HEK293 (cell line): ENCODE measurements around the gene NFIX.
A peak's percentile ranks its signal among the peaks of the same experiment; 100 is the strongest.

Experiments
- CTCF ChIA-PET: fragments of 350-600 bp; formaldehyde crosslinking; extraction: SDS; loops from one replicate; lab custom pipeline; 2021; ENCODE audit warnings: antibody characterized with exemption; lab: Yijun Ruan, JAX
- POLR2A ChIA-PET: fragments of 300-600 bp; formaldehyde crosslinking; extraction: SDS; loops from one replicate; lab custom pipeline; 2020; ENCODE audit warnings: antibody characterized with exemption, inconsistent platforms; lab: Yijun Ruan, JAX
- H3K27ac ChIP-seq: fragments of 200-500 bp; sonication (Bioruptor generic); 2 replicates; pipeline ENCODE4 v1.5.1; 2014; ENCODE audit warnings: low read depth, low read length, control low read depth, inconsistent platforms; ENCODE audit errors: extremely low read depth
- H3K36me3 ChIP-seq, 2 experiments: fragments of 200-500 bp in 1 of 2; sonication (Bioruptor generic) in 1 of 2; 1 replicate in 1 of 2; 2 replicates in 1 of 2; pipeline ENCODE4 v1.5.1; 2014 to 2017; ENCODE audit warnings: inconsistent platforms in 2 of 2, low read length in 2 of 2; ENCODE audit not compliant: control insufficient read depth in 2 of 2, insufficient read depth in 1 of 2
- H3K4me1 ChIP-seq: fragments of 200-500 bp; sonication (Bioruptor generic); 2 replicates; pipeline ENCODE4 v1.5.1; 2014; ENCODE audit warnings: mild to moderate bottlenecking, low read length, inconsistent platforms; ENCODE audit not compliant: control insufficient read depth, insufficient read depth
- H3K4me3 ChIP-seq: 2 replicates; pipeline ENCODE4 v1.5.1; 2011; ENCODE audit warnings: low read depth, mild to moderate bottlenecking, control low read depth, low read length, moderate library complexity
- H3K9me3 ChIP-seq: fragments of 200-500 bp; sonication (Bioruptor generic); 2 replicates; pipeline ENCODE4 v1.5.1; 2014; ENCODE audit warnings: low read depth, low read length, inconsistent platforms; ENCODE audit not compliant: control insufficient read depth, insufficient read depth
- GLIS2 ChIP-seq: fragments of 450-650 bp; formaldehyde crosslinking; IDR thresholded peaks from 2 replicates; pipeline ENCODE4 v1.5.1; 2016; ENCODE audit warnings: missing biosample characterization, missing genetic modification characterization
- IKZF3 ChIP-seq: fragments of 450-650 bp; IDR thresholded peaks from 2 replicates; pipeline ENCODE4 v1.5.0; 2018; ENCODE audit warnings: missing biosample characterization, mild to moderate bottlenecking, missing genetic modification characterization, moderate library complexity
- KLF1 ChIP-seq: fragments of 450-650 bp; formaldehyde crosslinking; IDR thresholded peaks from 2 replicates; pipeline ENCODE4 v1.5.1; 2016; ENCODE audit warnings: missing biosample characterization, missing genetic modification characterization
- ZBTB48 ChIP-seq: fragments of 450-650 bp; formaldehyde crosslinking; IDR thresholded peaks from 2 replicates; pipeline ENCODE4 v1.5.1; 2016; ENCODE audit warnings: missing biosample characterization, missing genetic modification characterization
- ZIC2 ChIP-seq: fragments of 450-650 bp; formaldehyde crosslinking; IDR thresholded peaks from 2 replicates; pipeline ENCODE4 v1.5.1; 2016; ENCODE audit warnings: missing biosample characterization, missing genetic modification characterization
- ZNF146 ChIP-seq: fragments of 450-650 bp; formaldehyde crosslinking; IDR thresholded peaks from 2 replicates; pipeline ENCODE4 v1.5.1; 2016; ENCODE audit warnings: missing biosample characterization, missing genetic modification characterization
- ZNF324 ChIP-seq: fragments of 450-650 bp; formaldehyde crosslinking; IDR thresholded peaks from 2 replicates; pipeline ENCODE4 v1.5.1; 2016; ENCODE audit warnings: missing biosample characterization, missing genetic modification characterization
- ZNF335 ChIP-seq: fragments of 450-650 bp; formaldehyde crosslinking; conservative IDR thresholded peaks from 2 replicates; pipeline ENCODE4 v1.5.1; 2016; ENCODE audit warnings: missing biosample characterization, missing genetic modification characterization
- ZNF341 ChIP-seq: fragments of 450-650 bp; formaldehyde crosslinking; IDR thresholded peaks from 2 replicates; pipeline ENCODE4; 2016; ENCODE audit warnings: low read depth, missing biosample characterization, missing genetic modification characterization
- ZNF394 ChIP-seq: fragments of 450-650 bp; formaldehyde crosslinking; IDR thresholded peaks from 2 replicates; pipeline ENCODE4 v1.5.1; 2016; ENCODE audit warnings: missing biosample characterization, missing genetic modification characterization, mild to moderate bottlenecking, moderate library complexity, borderline replicate concordance
- ZNF426 ChIP-seq: fragments of 450-650 bp; formaldehyde crosslinking; IDR thresholded peaks from 2 replicates; pipeline ENCODE4 v1.5.1; 2017; ENCODE audit warnings: missing biosample characterization, missing genetic modification characterization, mild to moderate bottlenecking, inconsistent platforms, moderate library complexity
- ZNF529 ChIP-seq: fragments of 450-650 bp; formaldehyde crosslinking; IDR thresholded peaks from 2 replicates; pipeline ENCODE4 v1.5.1; 2017; ENCODE audit warnings: missing genetic modification characterization, missing biosample characterization; ENCODE audit not compliant: insufficient replicate concordance
- ZSCAN23 ChIP-seq: fragments of 450-650 bp; formaldehyde crosslinking; IDR thresholded peaks from 2 replicates; pipeline ENCODE4 v1.5.1; 2016; ENCODE audit warnings: missing biosample characterization, missing genetic modification characterization
- TF ChIP-seq, protein P1 (sequence below): fragments of 450-650 bp; formaldehyde crosslinking; IDR thresholded peaks from 2 replicates; pipeline ENCODE4 v1.5.1; 2017; ENCODE audit warnings: missing biosample characterization, missing genetic modification characterization
- TF ChIP-seq, protein P2 (sequence below): fragments of 450-650 bp; IDR thresholded peaks from 2 replicates; pipeline ENCODE4 v1.5.1; 2018; ENCODE audit warnings: missing biosample characterization, missing genetic modification characterization
- TF ChIP-seq, protein P3 (sequence below): fragments of 450-650 bp; formaldehyde crosslinking; IDR thresholded peaks from 2 replicates; pipeline ENCODE4 v1.5.1; 2016; ENCODE audit warnings: missing biosample characterization, missing genetic modification characterization

The NFIX gene

DNA sequence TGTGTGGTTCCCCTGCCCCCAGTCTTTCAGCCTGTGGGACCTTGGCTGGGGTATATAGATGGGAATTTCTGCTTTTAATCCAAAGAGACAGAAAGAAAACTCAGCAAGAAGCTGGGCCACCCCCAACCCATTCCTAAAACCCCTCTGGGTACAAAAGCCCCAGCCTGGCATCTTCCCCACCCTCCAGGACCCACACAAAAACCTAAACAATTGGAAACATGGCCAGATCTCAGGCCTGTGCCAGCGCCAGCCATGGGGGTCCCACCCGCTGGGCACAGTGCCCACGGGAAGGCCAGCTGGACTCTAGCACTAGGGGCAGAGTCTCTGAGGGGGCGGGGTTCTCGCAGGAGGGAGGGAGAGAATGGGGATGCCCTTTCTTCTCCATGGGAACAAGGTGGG lies 98.8 kb downstream of the NFIX start:
- POLR2A ChIA-PET = interaction anchor here (0.7 to 1.5 kb wide), 5 partner anchors 40 to 148 kb away, joined by 3 to 7 read pairs (median 3); partner anchors contain the start of gene RAD23A
- CTCF ChIA-PET = interaction anchor here (0.6 to 7.7 kb wide), 38 partner anchors 8 to 415 kb away, joined by 3 to 274 read pairs (median 5); no protein-coding TSS in a partner anchor
- no peak overlapping the region for H3K27ac ChIP-seq
- H3K4me3 ChIP-seq = no peak overlapping the region
- TF ChIP-seq, protein P1, sequence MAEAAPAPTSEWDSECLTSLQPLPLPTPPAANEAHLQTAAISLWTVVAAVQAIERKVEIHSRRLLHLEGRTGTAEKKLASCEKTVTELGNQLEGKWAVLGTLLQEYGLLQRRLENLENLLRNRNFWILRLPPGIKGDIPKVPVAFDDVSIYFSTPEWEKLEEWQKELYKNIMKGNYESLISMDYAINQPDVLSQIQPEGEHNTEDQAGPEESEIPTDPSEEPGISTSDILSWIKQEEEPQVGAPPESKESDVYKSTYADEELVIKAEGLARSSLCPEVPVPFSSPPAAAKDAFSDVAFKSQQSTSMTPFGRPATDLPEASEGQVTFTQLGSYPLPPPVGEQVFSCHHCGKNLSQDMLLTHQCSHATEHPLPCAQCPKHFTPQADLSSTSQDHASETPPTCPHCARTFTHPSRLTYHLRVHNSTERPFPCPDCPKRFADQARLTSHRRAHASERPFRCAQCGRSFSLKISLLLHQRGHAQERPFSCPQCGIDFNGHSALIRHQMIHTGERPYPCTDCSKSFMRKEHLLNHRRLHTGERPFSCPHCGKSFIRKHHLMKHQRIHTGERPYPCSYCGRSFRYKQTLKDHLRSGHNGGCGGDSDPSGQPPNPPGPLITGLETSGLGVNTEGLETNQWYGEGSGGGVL (tag by site-specific recombination) = no peak
- TF ChIP-seq, protein P2, sequence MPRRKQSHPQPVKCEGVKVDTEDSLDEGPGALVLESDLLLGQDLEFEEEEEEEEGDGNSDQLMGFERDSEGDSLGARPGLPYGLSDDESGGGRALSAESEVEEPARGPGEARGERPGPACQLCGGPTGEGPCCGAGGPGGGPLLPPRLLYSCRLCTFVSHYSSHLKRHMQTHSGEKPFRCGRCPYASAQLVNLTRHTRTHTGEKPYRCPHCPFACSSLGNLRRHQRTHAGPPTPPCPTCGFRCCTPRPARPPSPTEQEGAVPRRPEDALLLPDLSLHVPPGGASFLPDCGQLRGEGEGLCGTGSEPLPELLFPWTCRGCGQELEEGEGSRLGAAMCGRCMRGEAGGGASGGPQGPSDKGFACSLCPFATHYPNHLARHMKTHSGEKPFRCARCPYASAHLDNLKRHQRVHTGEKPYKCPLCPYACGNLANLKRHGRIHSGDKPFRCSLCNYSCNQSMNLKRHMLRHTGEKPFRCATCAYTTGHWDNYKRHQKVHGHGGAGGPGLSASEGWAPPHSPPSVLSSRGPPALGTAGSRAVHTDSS (tag by site-specific recombination) = 0 out of 2 replicates have a peak, but pooled peaks have one; percentile 30
- TF ChIP-seq ZNF146 (tag by site-specific recombination) = no peak
- TF ChIP-seq ZNF324 (tag by site-specific recombination) = peak; percentile 5; the same call in 1 of the 2 replicates
- no peak for TF ChIP-seq ZNF529
- H3K4me1 ChIP-seq = no peaks in the 10 kb centered on the region
- no peaks in the 10 kb centered on the region for H3K9me3 ChIP-seq
- peaks cover 0 to 2% of the 10 kb centered on the region in 2 experiments; a peak in 1 of 3 replicates for H3K36me3 ChIP-seq

DNA sequence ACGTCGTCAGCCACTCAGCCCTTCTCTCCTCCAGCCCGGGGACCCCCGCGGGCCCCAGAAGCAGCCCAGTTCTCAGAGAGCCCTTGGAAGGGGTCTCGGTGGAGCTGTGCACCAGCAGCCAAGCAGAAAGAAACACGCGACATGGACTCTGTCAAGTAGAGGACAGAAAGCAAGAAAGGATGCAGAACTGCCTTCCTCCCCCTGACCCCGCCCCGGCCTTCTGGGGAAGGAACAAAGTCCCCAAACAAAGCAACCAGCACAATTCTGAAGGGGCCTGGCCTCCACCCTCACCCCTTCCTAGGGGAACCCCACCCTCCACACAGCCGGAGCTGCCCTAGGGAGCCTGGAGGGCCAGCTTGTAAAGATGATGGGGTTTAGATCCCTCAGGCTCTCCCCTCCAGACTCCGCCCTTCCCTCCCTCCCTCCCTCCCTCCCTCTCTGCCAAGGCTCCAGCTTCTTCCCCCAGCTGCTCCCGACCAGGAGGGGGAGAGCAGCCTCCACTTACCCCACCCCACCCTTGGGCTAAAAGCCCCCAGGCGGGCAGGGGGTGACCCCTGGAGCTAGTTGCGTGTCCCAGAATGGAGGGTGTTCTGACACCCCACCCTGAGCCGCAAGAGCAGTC lies 99.6 kb downstream of the NFIX start:
- H3K27ac ChIP-seq = no peak overlapping the region
- no peak overlapping the region for H3K4me3 ChIP-seq
- CTCF ChIA-PET = interaction anchor here (1.0 to 7.7 kb wide), 20 partner anchors 9 to 183 kb away, joined by 3 to 274 read pairs (median 6); no protein-coding TSS in a partner anchor
- H3K36me3 ChIP-seq = peaks cover 0 to 9% of the 10 kb centered on the region in 2 experiments; a peak in 1 of 3 replicates
- TF ChIP-seq ZNF394 (peak; percentile 85), ZNF341 (tag by site-specific recombination) (0 out of 2 replicates have a peak, but pooled peaks have one; percentile 16), ZBTB48 (tag by site-specific recombination) (0 out of 2 replicates have a peak, but pooled peaks have one; percentile 18), KLF1 (peak; percentile 57; the same call in 1 of the 2 replicates), ZSCAN23 (tag by site-specific recombination) (no peak), ZIC2 (peak; percentile 14; the same call in 1 of the 2 replicates), ZNF426 (no peak)
- TF ChIP-seq, all 188 proteins: peak for 5
- Histone ChIP-seq H3K4me1 (no peaks in the 10 kb centered on the region), H3K9me3 (no peaks in the 10 kb centered on the region)
- POLR2A ChIA-PET = interaction anchor here (0.5 to 1.8 kb wide), 5 partner anchors 54 to 126 kb away, joined by 3 to 9 read pairs (median 6); partner anchors contain the start of gene DAND5

DNA sequence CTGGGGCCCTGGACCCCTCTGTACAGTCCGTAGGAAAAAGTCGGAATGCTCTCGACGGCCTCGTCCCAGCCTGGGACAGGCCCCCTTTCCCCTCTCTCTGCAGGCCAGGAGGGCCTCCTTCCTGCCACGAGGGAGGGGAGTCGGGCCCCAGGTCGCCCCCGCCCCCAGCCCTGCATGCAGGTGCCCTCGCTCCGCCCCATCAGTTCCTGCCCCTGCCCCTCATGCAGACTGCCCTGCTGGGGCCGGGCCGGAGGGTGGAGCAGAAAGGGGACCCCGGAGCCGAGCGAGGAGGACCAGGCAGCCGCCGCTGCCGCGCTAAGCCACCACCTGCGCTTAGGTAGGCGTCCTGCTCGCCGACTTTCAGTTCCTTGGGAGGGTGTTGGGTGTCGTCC lies 100.1 kb downstream of the NFIX start:
- POLR2A ChIA-PET = interaction anchor here (0.5 to 1.8 kb wide), 6 partner anchors 53 to 339 kb away, joined by 3 to 9 read pairs (median 6); partner anchors contain the start of gene DAND5
- CTCF ChIA-PET = interaction anchor here (1.5 to 7.7 kb wide), 5 partner anchors 20 to 130 kb away, joined by 6 to 274 read pairs (median 46); no protein-coding TSS in a partner anchor
- H3K9me3 ChIP-seq = no peaks in the 10 kb centered on the region
- 0 out of 2 replicates have a peak, but pooled peaks have one; percentile 13 for TF ChIP-seq GLIS2 (tag by site-specific recombination)
- TF ChIP-seq IKZF3 (tag by site-specific recombination) = 0 out of 2 replicates have a peak, but pooled peaks have one; percentile 8
- no peak for TF ChIP-seq ZNF335 (tag by site-specific recombination)
- TF ChIP-seq, protein P3, sequence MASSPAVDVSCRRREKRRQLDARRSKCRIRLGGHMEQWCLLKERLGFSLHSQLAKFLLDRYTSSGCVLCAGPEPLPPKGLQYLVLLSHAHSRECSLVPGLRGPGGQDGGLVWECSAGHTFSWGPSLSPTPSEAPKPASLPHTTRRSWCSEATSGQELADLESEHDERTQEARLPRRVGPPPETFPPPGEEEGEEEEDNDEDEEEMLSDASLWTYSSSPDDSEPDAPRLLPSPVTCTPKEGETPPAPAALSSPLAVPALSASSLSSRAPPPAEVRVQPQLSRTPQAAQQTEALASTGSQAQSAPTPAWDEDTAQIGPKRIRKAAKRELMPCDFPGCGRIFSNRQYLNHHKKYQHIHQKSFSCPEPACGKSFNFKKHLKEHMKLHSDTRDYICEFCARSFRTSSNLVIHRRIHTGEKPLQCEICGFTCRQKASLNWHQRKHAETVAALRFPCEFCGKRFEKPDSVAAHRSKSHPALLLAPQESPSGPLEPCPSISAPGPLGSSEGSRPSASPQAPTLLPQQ (tag by site-specific recombination) = no peak
- no peak overlapping the region for H3K4me3 ChIP-seq
- no peak overlapping the region for H3K27ac ChIP-seq
- H3K4me1 ChIP-seq = no peaks in the 10 kb centered on the region
- peaks cover 0 to 14% of the 10 kb centered on the region in 2 experiments; a peak in 1 of 3 replicates for H3K36me3 ChIP-seq
